ENCODE measurements around the gene P2RX7.
"Not testable (repeated sequence)": the region's sequence is repeated elsewhere in the genome, so short reads cannot be mapped to it uniquely, and the experiment has no call there.

The P2RX7 gene

GRCh38 chr12:121175383-121176119 lies 42.9 kb downstream of the P2RX7 start:
- DNase-seq = peak; percentile 71

- DNase-seq = no peak
These were observed 44.3 kb downstream of the P2RX7 start for GRCh38 chr12:121176826-121177529.

DNA sequence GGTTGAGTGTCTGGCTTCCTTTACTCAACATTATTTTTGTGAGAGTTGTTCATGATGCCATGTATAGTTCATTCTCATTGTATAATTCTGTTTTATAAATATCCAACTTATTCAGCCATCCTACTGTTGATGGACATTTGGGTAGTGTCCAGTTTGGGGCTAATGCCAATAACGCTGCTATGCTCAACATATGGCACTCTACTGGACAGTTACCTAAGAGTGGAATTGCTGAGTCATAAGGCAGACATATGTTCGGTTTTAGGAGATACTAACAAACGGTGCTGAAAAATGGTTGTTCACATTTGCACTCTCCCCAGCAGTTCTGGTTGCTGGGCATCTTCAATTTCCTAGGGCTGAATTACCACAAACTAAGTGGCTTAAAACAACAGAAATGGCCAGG lies 48.5 kb downstream of the P2RX7 start:
- DNase-seq = no peak

DNA sequence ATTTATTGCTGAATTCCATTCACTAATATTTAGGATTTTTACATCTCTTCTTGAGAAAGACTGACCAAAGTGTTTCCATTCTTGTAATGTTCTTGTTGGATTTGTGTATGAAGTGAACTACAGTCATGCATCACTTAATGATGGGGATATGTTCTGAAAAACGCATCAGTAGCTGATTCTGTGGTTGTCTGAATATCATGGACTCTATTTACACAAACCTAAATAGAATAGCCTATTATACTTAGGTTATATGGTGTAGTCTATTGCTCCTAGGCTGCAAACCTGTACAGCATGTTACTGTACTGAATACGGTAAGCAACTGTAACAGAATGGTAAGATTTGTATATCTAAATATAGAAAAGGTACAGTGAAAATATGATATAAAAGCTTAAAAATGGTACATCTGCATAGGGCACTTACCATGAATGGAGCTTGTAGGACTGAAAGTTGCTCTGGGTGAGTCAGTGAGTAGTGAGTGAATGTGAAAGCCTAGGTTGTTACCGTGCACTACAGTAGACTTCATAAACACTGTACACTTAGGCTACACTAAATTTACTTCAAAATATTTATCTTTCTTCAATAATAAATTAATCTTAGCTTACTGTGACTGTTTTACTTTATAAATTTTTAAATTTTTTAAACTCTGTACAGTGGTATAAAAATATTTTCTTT lies 49.7 kb downstream of the P2RX7 start:
- no peak for DNase-seq

DNA sequence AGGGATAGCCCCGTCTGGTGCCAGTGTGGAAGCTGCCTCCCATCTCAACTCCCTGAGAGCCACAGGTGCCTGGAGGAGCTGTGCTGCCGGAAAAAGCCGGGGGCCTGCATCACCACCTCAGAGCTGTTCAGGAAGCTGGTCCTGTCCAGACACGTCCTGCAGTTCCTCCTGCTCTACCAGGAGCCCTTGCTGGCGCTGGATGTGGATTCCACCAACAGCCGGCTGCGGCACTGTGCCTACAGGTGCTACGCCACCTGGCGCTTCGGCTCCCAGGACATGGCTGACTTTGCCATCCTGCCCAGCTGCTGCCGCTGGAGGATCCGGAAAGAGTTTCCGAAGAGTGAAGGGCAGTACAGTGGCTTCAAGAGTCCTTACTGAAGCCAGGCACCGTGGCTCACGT lies 51.7 kb downstream of the P2RX7 start:
- no peak for DNase-seq

- no peak for DNase-seq
These were observed 52.6 kb downstream of the P2RX7 start for GRCh38 chr12:121184984-121185889.

DNA sequence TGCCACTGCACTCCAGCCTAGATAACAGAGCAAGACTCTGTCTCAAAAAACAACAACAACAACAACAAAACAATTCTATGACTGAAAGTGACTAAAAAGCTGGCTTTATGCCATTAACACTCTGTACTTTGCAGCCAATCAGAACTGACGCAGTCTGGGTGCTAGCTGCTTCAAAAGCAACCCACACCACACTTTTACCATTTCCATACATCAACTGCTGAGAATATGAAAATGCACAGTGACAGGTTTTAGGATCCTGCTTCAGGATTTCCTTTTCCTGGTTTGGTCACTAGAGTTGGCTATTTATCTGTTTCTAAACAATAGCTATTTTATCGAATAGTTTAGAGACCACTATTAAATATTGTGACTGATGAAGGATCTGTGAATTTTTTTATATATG lies 54.1 kb downstream of the P2RX7 start:
- DNase-seq = no peak

DNA sequence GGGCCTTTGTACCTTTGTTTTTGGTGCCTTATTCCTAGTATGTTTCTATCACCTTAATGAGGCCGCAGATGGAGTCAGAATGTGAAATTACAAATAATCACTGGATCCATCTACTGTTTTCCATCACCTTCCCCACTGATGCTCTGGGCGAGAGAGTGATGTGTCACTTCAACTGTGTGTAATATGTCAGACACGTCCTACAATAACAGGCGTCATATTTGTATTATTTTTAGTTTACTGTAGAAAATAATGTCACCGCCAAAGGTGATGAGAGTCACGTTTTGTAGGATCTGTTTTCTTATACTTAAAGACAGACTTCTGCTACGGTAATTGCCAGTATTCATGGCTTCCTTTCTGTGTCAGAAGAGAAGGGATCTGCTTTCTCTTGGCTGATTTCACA lies 54.8 kb downstream of the P2RX7 start:
- DNase-seq = no peak

- no peak for DNase-seq
These were observed 55.6 kb downstream of the P2RX7 start for GRCh38 chr12:121188227-121188626.

DNA sequence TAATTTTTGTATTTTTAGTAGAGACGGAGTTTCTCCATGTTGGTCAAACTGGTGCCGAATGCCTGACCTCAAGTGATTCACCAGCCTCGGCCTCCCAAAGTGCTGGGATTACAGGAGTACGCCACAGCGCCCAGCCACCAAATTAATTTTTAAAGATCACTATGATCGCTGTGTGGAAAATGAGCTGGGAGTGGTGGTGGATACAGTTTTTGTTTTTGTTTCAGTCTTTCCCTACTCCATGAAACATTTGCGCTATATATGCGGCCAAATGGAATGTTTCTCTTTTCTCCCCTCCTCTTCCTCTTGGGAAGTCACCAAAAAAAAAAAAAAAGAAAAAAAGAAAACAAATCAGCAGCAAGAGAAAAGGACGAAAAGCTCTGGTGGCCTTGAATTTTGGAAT lies 56.5 kb downstream of the P2RX7 start:
- no peak for DNase-seq

- no peak for DNase-seq
These were observed 57.0 kb downstream of the P2RX7 start for GRCh38 chr12:121189619-121190155.

GRCh38 chr12:121190523-121191031 lies 57.9 kb downstream of the P2RX7 start:
- DNase-seq = no peak

GRCh38 chr12:121191151-121191550 lies 58.5 kb downstream of the P2RX7 start:
- no peak for DNase-seq

GRCh38 chr12:121196902-121197301 lies 64.2 kb downstream of the P2RX7 start:
- DNase-seq = no peak

DNA sequence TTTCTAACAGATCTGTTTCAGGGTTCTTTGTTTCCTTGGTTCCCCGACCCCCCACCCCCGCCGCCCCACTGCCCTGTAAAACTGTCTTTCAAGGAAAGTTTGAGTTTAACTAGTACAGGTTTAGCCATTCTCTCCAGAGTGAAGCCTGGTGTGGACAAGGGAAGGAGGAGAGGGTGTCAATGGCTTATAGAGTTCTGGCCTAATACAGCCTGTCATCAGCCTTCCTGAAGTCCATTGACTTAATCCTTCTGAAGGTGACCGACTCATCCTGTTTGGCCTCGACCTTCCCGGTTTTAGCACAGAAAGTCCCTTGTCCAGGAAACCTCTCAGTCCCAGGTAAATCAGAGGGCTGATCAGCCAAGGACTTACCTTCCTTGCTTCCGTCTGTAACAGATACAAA lies 66.3 kb downstream of the P2RX7 start:
- peak; percentile 52 for DNase-seq

- not testable (repeated sequence) for DNase-seq
These were observed 68.5 kb downstream of the P2RX7 start for GRCh38 chr12:121201140-121201539.

- no peak for DNase-seq
These were observed 70.0 kb downstream of the P2RX7 start for GRCh38 chr12:121202407-121203355.

GRCh38 chr12:121203482-121203881 lies 70.8 kb downstream of the P2RX7 start:
- no peak for DNase-seq

- no peak for DNase-seq
These were observed 72.8 kb downstream of the P2RX7 start for GRCh38 chr12:121205491-121205890.

GRCh38 chr12:121208571-121208970 lies 75.9 kb downstream of the P2RX7 start:
- not testable (repeated sequence) for DNase-seq

- no peak for DNase-seq
These were observed 76.5 kb downstream of the P2RX7 start for GRCh38 chr12:121209221-121209620.

Measured in islet precursor cell (in vitro differentiated cells).